Endodermal cell (in vitro differentiated cells): ENCODE results near the gene C1orf115. TPM values are rescaled to one million over a fixed set of nuclear protein-coding genes. Genes with fewer than 3 reads are reported as not detected.

ENCODE experiments used
- DNase-seq: peaks from one replicate; pipeline ENCODE4 v3.0.0-alpha.2; 2017
- H3K27ac ChIP-seq: 2 replicates; pipeline ENCODE4 v1.5.1; 2013; ENCODE audit warnings: mild to moderate bottlenecking, low read depth, low read length, moderate library complexity
- H3K27me3 ChIP-seq: 2 replicates; pipeline ENCODE4 v1.6.1; 2013; ENCODE audit warnings: mild to moderate bottlenecking, low read length, moderate library complexity; ENCODE audit not compliant: insufficient read depth, control insufficient read depth, poor library complexity, severe bottlenecking
- H3K36me3 ChIP-seq: 2 replicates; pipeline ENCODE4 v1.7.0; 2013; ENCODE audit warnings: mild to moderate bottlenecking, low read length, moderate library complexity; ENCODE audit not compliant: control insufficient read depth, insufficient read depth
- H3K4me1 ChIP-seq: one replicate; pipeline ENCODE4 v1.7.0; 2013; ENCODE audit warnings: low read length; ENCODE audit not compliant: control insufficient read depth, insufficient read depth
- H3K4me3 ChIP-seq: 2 replicates; pipeline ENCODE4 v1.5.1; 2013; ENCODE audit warnings: mild to moderate bottlenecking, low read length, moderate library complexity
- H3K9ac ChIP-seq: 2 replicates; pipeline ENCODE4 v1.6.1; 2013; ENCODE audit warnings: mild to moderate bottlenecking, low read length, moderate library complexity; ENCODE audit not compliant: poor library complexity, severe bottlenecking; ENCODE audit errors: extremely low read depth
- H3K9me3 ChIP-seq: 2 replicates; pipeline ENCODE4 v1.6.1; 2013; ENCODE audit warnings: mild to moderate bottlenecking, low read length, moderate library complexity; ENCODE audit not compliant: control insufficient read depth
- H3K27ac Mint-ChIP-seq: 2 replicates; pipeline ENCODE4 v1.8.0; 2020; ENCODE audit warnings: mixed read lengths
- H3K27me3 Mint-ChIP-seq: 2 replicates; pipeline ENCODE4 v1.8.0; 2021; ENCODE audit warnings: mild to moderate bottlenecking, mixed read lengths; ENCODE audit not compliant: insufficient read depth
- H3K36me3 Mint-ChIP-seq: 2 replicates; pipeline ENCODE4 v1.8.0; 2020; ENCODE audit warnings: low read depth, mixed read lengths
- H3K4me1 Mint-ChIP-seq: 2 replicates; pipeline ENCODE4 v1.8.0; 2020; ENCODE audit warnings: mixed read lengths
- H3K4me3 Mint-ChIP-seq: 2 replicates; pipeline ENCODE4 v1.8.0; 2020; ENCODE audit warnings: mild to moderate bottlenecking, moderate library complexity, mixed read lengths
- H3K9me3 Mint-ChIP-seq: 2 replicates; pipeline ENCODE4 v1.8.0; 2020; ENCODE audit warnings: mild to moderate bottlenecking, mixed read lengths
- WGBS, 2 experiments: methylation state at CpG; one replicate each; pipeline versions ENCODE4 v1.1.5 to v1.1.7; 2013; ENCODE audit warnings: missing lambda C conversion rate in 2 of 2, mixed read lengths in 1 of 2; ENCODE audit not compliant: insufficient coverage in 1 of 2, insufficient read length in 1 of 2; 5-methylcytosine and 5-hydroxymethylcytosine counted together
- total RNA-seq, 2 donors: library from RNA; stranded (reverse); fragmentation: NEBNext Ultra II Directional in 1 of 2; extraction: Animal tissue kit (Norgen Biotek cat#: 25700) in 1 of 2; gene quantifications; 2 replicates in 1 of 2; 3 replicates in 1 of 2; pipeline ENCODE4 v1.2.1, GENCODE V29; 2021
- TF ChIP-seq, protein P1 (sequence below): fragments of 200-600 bp; sonication (generic); conservative IDR thresholded peaks from 2 replicates; pipeline ENCODE4 v1.5.0; 2021; ENCODE audit warnings: antibody characterized with exemption, mild to moderate bottlenecking

Gene C1orf115
- total RNA-seq, 2 donors from 2014 or later, result 7.5 to 11.5 TPM

GRCh38 chr1:220726634-220727033, 36.5 kb downstream of the C1orf115 start:
- peak; percentile 68 for DNase-seq
- Histone ChIP-seq H3K4me3 (no peak overlapping the region), H3K36me3 (no peaks in the 10 kb centered on the region), H3K9me3 (no peaks in the 10 kb centered on the region), H3K4me1 (no peaks in the 10 kb centered on the region), H3K9ac (no peak overlapping the region), H3K27ac (no peak overlapping the region), H3K27me3 (no peaks in the 10 kb centered on the region)
- Mint-ChIP-seq H3K4me3 (no peak overlapping the region), H3K9me3 (no peaks in the 10 kb centered on the region), H3K36me3 (no peaks in the 10 kb centered on the region), H3K27ac (no peak overlapping the region), H3K4me1 (peaks cover 4% of the 10 kb centered on the region), H3K27me3 (no peaks in the 10 kb centered on the region)
- 85 to 87% methylated on average over 3 of the region's 3 CpGs for WGBS, 2 experiments
- TF ChIP-seq, protein P1, sequence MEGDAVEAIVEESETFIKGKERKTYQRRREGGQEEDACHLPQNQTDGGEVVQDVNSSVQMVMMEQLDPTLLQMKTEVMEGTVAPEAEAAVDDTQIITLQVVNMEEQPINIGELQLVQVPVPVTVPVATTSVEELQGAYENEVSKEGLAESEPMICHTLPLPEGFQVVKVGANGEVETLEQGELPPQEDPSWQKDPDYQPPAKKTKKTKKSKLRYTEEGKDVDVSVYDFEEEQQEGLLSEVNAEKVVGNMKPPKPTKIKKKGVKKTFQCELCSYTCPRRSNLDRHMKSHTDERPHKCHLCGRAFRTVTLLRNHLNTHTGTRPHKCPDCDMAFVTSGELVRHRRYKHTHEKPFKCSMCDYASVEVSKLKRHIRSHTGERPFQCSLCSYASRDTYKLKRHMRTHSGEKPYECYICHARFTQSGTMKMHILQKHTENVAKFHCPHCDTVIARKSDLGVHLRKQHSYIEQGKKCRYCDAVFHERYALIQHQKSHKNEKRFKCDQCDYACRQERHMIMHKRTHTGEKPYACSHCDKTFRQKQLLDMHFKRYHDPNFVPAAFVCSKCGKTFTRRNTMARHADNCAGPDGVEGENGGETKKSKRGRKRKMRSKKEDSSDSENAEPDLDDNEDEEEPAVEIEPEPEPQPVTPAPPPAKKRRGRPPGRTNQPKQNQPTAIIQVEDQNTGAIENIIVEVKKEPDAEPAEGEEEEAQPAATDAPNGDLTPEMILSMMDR, result peak; percentile 69

- Mint-ChIP-seq H3K36me3 (no peaks in the 10 kb centered on the region), H3K27me3 (no peaks in the 10 kb centered on the region), H3K4me1 (no peaks in the 10 kb centered on the region), H3K4me3 (no peak overlapping the region), H3K9me3 (no peaks in the 10 kb centered on the region), H3K27ac (no peak overlapping the region)
- Histone ChIP-seq H3K9ac (no peak overlapping the region), H3K27ac (no peak overlapping the region), H3K36me3 (no peaks in the 10 kb centered on the region), H3K4me3 (no peak overlapping the region), H3K27me3 (no peaks in the 10 kb centered on the region), H3K9me3 (peaks cover under 1% of the 10 kb centered on the region), H3K4me1 (no peaks in the 10 kb centered on the region)
- TF ChIP-seq, protein P1, result no peak
- WGBS, 2 experiments, result 95% methylated on average over 1 of the region's 1 CpG; no CpG with 5 or more reads in 1 of the 2 experiments
- DNase-seq, result no peak
Measured at GRCh38 chr1:220727519-220727918, 37.4 kb downstream of the C1orf115 start.

- Histone ChIP-seq H3K9ac (no peak overlapping the region), H3K27me3 (no peaks in the 10 kb centered on the region), H3K36me3 (no peaks in the 10 kb centered on the region), H3K4me3 (no peak overlapping the region), H3K9me3 (peaks cover 4% of the 10 kb centered on the region), H3K4me1 (no peaks in the 10 kb centered on the region), H3K27ac (no peak overlapping the region)
- Mint-ChIP-seq H3K27me3 (peaks cover 5% of the 10 kb centered on the region), H3K9me3 (no peaks in the 10 kb centered on the region), H3K36me3 (no peaks in the 10 kb centered on the region), H3K27ac (no peak overlapping the region), H3K4me3 (no peak overlapping the region), H3K4me1 (peaks cover 3% of the 10 kb centered on the region)
- 81 to 100% methylated on average over 1 to 2 of the region's 2 CpGs for WGBS, 2 experiments
- no peak for DNase-seq
- TF ChIP-seq, protein P1, result no peak
Measured at GRCh38 chr1:220730486-220730885, 40.3 kb downstream of the C1orf115 start.
